Body of pancreas (tissue), 4 donors: ENCODE data around the gene NTN4. TPM values are rescaled to one million over a fixed set of nuclear protein-coding genes. Genes with fewer than 3 reads are reported as not detected.
A peak's percentile ranks its signal among the peaks of the same experiment; 100 is the strongest.

Experiments used
- ATAC-seq: fragments of 150-250 bp; one replicate; pipeline ENCODE4 v1.9.1; 2016
- DNase-seq, 4 donors: peaks; one replicate each; pipeline ENCODE4 v3.0.0-alpha.2; 2019
- H3K27ac ChIP-seq, 4 donors: fragments of 200-600 bp; sonication (generic); 1 replicate in 3 of 4; 2 replicates in 1 of 4; pipeline versions ENCODE4 v1.5.1 to v1.6.1; 2016 to 2019; ENCODE audit warnings: mild to moderate bottlenecking in 1 of 4, mixed read lengths in 1 of 4, moderate library complexity in 1 of 4
- H3K27me3 ChIP-seq, 2 donors: fragments of 200-600 bp; sonication (generic); one replicate each; pipeline ENCODE4 v1.6.0; 2016; ENCODE audit warnings: mild to moderate bottlenecking in 1 of 2
- H3K36me3 ChIP-seq, 2 donors: fragments of 200-600 bp; sonication (generic); replicated peaks in 1 of 2; 2 replicates each; pipeline ENCODE4 v1.5.1; 2016; ENCODE audit warnings: low read depth in 2 of 2; ENCODE audit not compliant: insufficient read depth in 1 of 2
- H3K4me1 ChIP-seq: fragments of 200-600 bp; sonication (generic); one replicate; pipeline ENCODE4 v1.6.0; 2016
- H3K4me3 ChIP-seq, 2 donors: fragments of 200-600 bp; sonication (generic); 1 replicate in 1 of 2; 2 replicates in 1 of 2; pipeline ENCODE4 v1.5.1; 2016 to 2019
- H3K9me3 ChIP-seq, 3 donors: fragments of 200-600 bp; sonication (generic); 1 replicate in 2 of 3; 2 replicates in 1 of 3; pipeline ENCODE4 v1.5.1; 2016
- POLR2A ChIP-seq, 3 donors: fragments of 450-650 bp; IDR thresholded peaks; one replicate each; pipeline ENCODE4 v1.6.1; 2016; ENCODE audit warnings: antibody characterized with exemption in 3 of 3, mild to moderate bottlenecking in 2 of 3
- WGBS, 2 donors: methylation state at CpG; one replicate each; pipeline ENCODE4 v1.1.5; 2017; 5-methylcytosine and 5-hydroxymethylcytosine counted together
- intact Hi-C: fragments of 100-400 bp; cut with DNase I; formaldehyde crosslinking; loops from one replicate; pipeline ENCODE4 v1.15.1; 2023
- total RNA-seq, 2 donors: library from RNA; depleted of rRNA; stranded (reverse); fragments of >200 nt; gene quantifications; one replicate each; pipeline ENCODE4 v1.1.0, GENCODE V29; 2016
- TF ChIP-seq, protein P1 (sequence below), 7 experiments: fragments of 450-650 bp in 4 of 7; fragments of 200-600 bp in 3 of 7; sonication (generic) in 3 of 7; IDR thresholded peaks; one replicate each; pipeline ENCODE4 v1.5.1; 2016 to 2019; ENCODE audit warnings: antibody characterized with exemption in 7 of 7

NTN4 gene
- total RNA-seq, 2 donors from 2014 or later, result 47.7 to 62.0 TPM

DNA sequence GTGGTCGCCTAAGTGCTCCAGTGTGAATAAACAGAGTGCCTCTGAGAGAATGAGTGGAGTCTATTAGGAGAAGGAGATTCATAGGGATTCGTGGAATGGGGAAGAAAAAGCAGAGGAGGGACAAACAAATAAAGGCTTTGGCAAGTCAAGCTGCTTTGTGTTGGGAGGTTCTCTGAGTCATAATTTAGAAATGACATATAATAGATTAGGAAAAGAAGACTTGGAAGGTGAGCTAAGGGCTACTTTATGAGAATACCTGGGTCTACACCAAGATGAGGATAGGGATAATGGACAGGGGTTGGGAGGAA lies 6.4 kb upstream of the NTN4 start:
- no peaks in the 10 kb centered on the region for H3K9me3 ChIP-seq
- no peaks in the 10 kb centered on the region for H3K27me3 ChIP-seq
- no peak for TF ChIP-seq POLR2A (IDR thresholded peaks at IDR 0.05)
- TF ChIP-seq, protein P1, sequence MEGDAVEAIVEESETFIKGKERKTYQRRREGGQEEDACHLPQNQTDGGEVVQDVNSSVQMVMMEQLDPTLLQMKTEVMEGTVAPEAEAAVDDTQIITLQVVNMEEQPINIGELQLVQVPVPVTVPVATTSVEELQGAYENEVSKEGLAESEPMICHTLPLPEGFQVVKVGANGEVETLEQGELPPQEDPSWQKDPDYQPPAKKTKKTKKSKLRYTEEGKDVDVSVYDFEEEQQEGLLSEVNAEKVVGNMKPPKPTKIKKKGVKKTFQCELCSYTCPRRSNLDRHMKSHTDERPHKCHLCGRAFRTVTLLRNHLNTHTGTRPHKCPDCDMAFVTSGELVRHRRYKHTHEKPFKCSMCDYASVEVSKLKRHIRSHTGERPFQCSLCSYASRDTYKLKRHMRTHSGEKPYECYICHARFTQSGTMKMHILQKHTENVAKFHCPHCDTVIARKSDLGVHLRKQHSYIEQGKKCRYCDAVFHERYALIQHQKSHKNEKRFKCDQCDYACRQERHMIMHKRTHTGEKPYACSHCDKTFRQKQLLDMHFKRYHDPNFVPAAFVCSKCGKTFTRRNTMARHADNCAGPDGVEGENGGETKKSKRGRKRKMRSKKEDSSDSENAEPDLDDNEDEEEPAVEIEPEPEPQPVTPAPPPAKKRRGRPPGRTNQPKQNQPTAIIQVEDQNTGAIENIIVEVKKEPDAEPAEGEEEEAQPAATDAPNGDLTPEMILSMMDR (IDR thresholded peaks at IDR 0.05), result no peak
- H3K27ac ChIP-seq, result no peak overlapping the region
- no peaks in the 10 kb centered on the region for H3K36me3 ChIP-seq
- H3K4me3 ChIP-seq, result no peak overlapping the region
- peaks cover 2% of the 10 kb centered on the region for H3K4me1 ChIP-seq
- intact Hi-C loops, result no loop called here
- ATAC-seq, result peak; percentile 24
- no peak for DNase-seq
- 61 to 69% methylated on average over 2 of the region's 2 CpGs for WGBS, 2 donors

DNA sequence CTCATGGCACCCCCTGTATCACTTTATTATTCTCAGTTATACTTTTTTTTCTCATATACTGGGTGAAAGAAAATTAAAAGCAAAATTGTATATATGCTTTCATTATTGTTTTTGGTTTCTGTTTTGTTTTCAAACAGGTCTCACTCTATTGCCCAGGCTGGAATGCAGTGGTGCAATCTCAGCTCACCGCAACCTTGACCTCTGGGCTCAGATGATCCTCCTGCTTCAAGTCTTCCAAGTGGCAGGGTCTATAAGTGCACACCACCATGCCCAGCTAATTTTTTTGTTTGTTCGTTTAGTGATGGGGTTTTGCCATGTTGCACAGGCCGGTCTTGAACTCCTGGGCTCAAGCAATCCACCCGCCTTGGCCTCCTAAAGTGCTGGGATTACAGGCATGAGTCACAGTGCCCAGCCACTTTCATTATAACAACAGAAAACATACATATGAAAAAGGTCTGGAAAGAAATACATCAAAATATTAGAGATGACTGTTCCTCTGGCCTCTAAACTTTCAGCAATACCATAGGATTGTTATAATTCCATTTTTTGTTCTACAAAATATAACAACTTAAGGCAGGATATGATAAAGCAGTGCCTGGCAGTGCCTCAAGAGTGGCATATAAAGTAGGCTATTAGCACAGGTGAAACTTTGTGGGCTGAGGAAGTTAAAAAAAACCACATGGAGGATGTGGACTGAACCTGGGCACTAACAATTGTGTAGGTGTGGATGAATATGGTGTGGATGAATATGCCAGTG lies 5.8 kb upstream of the NTN4 start:
- no peak overlapping the region for H3K27ac ChIP-seq

DNA sequence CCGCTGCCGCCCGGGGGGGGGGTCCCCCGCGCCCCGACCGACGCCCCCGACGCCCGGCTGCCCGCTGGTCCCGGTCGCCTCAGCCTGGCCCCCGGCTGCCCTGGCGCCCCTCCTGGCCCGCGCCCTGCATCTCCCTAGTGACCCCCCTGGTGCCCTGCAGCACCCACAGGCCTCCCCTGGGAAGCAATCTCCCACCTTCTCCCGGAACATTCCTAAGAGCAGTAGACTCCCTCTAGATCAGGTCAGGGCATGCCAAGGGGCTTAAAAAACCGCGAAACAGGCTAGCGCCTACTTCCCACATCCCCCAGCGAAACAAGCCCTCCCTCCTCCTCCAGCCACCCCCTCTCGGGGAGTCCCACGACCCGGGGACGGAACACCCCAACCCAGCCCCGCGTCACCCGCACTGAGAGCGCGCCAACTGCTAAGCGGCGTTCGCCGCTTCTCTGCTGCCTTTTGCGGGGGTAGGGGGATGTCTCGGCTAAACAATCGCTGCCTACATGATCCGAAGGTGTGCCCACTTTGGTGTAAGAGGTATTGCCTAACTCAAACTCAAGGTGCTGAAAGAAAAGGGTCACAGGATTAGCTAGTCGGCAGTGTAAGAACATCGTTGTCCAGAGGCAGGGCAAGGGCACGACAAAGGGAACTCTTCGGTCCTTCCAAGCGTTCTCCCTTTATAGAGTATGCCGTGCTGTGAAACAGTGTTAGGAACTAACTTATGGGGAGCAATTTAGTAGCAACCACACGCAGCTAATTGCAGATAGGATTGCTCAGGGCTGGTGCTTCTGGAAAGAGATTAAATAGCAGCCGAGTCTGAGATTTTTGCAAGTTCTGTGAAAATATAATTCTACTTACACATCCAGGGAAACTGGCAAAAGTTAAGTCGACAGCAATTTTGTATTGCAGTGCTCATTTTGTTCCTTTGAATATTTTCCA lies 619 bp upstream of the NTN4 start:
- H3K4me1 ChIP-seq, result peaks cover 38% of the 10 kb centered on the region
- H3K4me3 ChIP-seq, result peak overlapping the region; percentile 27 to 76
- ATAC-seq, result peak; percentile 45
- peak overlapping the region; percentile 85 to 95 (median 88) for H3K27ac ChIP-seq
- intact Hi-C loops, result no loop called here
- DNase-seq, result peak; percentile 34 to 56 (median 48)
- WGBS, 2 donors, result 1 to 2% methylated on average over 25 to 32 of the region's 49 CpGs
- H3K36me3 ChIP-seq, result no peaks in the 10 kb centered on the region
- H3K27me3 ChIP-seq, result no peaks in the 10 kb centered on the region
- TF ChIP-seq POLR2A (IDR thresholded peaks at IDR 0.05), result peak; percentile 18 to 64 (median 59)
- TF ChIP-seq, protein P1 (IDR thresholded peaks at IDR 0.05), result no peak
- no peaks in the 10 kb centered on the region for H3K9me3 ChIP-seq

More for the DNA sequence above, 5.8 kb upstream of the NTN4 start:
- no peak overlapping the region for H3K4me3 ChIP-seq
- H3K9me3 ChIP-seq, result no peaks in the 10 kb centered on the region
- ATAC-seq (no peak), DNase-seq (no peak)
- intact Hi-C loops, result no loop called here
- no peaks in the 10 kb centered on the region for H3K27me3 ChIP-seq
- H3K4me1 ChIP-seq, result peaks cover 7% of the 10 kb centered on the region
- no peak for TF ChIP-seq POLR2A (IDR thresholded peaks at IDR 0.05)
- TF ChIP-seq, protein P1 (IDR thresholded peaks at IDR 0.05), result no peak
- no peaks in the 10 kb centered on the region for H3K36me3 ChIP-seq
- WGBS, 2 donors, result 92 to 96% methylated on average over 4 of the region's 4 CpGs

DNA sequence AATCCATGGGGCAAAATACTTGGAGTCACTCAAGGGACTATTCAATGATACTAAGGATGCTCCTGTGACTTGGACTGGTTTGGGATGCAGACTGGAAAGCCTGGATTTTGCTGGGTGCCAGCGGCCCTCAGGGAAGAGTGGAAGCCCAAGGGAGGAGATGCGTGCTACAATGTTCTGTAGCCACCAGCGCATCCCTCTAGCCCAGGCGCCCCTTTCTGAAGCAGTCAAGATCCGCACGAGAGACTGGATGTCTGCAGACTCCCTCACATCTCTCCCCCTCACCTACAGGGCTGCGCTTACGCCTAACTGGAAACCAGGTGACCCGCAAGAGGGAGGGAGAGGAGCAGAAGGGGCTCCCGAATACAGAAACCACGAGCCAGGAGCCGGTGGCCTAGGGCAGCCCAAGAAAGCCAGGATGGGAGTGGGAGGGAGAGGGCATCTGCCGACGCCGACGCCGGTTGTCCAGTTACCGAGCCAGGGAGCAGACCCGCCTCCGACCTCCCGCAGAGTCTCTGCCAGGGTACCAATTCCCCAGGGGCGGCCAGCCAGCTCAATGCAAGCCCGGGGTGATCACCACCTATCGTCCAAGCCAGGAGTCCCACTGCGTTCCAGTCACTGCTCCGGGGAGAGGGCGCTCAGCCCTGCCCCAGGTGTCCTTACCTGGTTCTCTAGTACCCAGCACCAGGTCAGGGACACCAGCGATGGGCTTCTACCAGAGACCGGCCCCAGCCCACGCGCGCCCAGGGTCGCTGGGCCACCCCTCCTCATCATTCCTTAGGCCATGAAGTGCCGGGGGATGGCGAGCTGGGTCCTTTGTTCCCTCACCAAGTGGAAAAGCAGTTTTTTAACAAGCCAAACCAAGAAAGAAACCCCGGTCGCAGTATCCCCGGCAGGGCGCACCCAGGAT lies 1.2 kb downstream of the NTN4 start:
- ATAC-seq, result peak; percentile 47
- TF ChIP-seq, protein P1 (IDR thresholded peaks at IDR 0.05), result peak in 2 of 7 experiments; percentile 19 to 23
- peak in 2 of 3 donors; percentile 59 to 68 for TF ChIP-seq POLR2A (IDR thresholded peaks at IDR 0.05)
- intact Hi-C loops, result loop anchor here (10.0 kb wide), 1 partner anchor 55 kb away; no protein-coding TSS in a partner anchor
- H3K4me3 ChIP-seq, result peak overlapping the region; percentile 76 to 79
- peak overlapping the region; percentile 85 to 95 (median 88) for H3K27ac ChIP-seq
- no peaks in the 10 kb centered on the region for H3K36me3 ChIP-seq
- no peaks in the 10 kb centered on the region for H3K9me3 ChIP-seq
- peak; percentile 65 to 72 (median 68) for DNase-seq
- peaks cover 54% of the 10 kb centered on the region for H3K4me1 ChIP-seq
- 5 to 6% methylated on average over 32 to 39 of the region's 39 CpGs for WGBS, 2 donors
- H3K27me3 ChIP-seq, result no peaks in the 10 kb centered on the region
